ENCODE results near the gene ENPP3. TPM values are rescaled to one million over a fixed set of nuclear protein-coding genes. Genes with fewer than 3 reads are reported as not detected.
A peak's percentile ranks its signal among the peaks of the same experiment; 100 is the strongest.

Gene ENPP3
- total and polyA plus RNA-seq, 2 of the 13 experiments (the other 11 are each of a cell fraction or from before 2014, with no cell fraction given): 40.0 to 75.4 TPM

DNA sequence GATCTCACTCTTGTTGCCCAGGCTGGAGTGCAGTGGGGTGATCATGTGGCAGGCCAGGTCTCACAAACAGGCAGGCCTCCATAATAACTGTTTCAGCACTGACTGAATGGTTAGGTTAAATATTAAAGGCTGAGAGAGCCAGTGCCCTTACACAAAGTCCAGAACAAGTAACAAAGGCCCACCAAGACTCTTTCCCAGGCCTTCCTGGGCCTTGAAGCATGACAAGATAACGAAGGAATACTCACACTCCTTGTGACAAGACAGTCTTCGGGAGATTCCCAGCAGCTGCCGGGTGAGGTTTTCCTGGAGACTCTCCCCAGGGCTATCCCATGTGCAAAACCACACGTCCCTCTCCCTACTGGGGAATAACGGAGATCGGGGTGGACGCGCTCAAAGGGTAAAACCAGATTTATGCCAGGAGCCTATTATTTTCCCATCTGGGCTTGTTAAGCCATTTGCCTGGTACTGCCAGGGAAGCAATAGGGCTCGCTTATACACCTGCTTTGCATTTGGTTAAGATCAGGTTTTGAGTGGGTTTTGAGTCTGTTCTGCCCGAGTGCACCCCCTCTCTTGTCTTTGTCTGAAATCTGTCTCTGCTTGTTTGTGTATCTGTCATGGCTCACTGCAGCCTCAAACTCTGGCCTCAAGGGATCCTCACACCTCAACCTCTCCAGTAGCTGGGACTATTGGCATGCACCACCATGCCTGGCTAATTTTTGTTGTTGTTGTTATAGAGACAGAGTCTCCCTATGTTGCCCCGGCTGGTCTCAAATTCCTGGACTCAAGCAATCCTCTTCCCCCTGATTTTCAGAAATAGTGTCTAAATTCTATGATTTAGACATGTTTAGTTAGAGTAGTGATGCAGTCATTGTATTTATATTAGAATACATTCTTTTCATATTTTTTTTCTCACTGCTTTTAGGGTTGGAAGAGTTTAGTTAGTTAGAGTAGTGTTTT is 1.4 kb upstream of the ENPP3 start (continued):
- peak; percentile 39; the same call in 1 of the 2 replicates for TF ChIP-seq PHF21A (CRISPR knock-in tag; IDR thresholded peaks at IDR 0.05)
- TF ChIP-seq ZNF678 (CRISPR knock-in tag; IDR thresholded peaks at IDR 0.05): no peak
- TF ChIP-seq TEAD3 (CRISPR knock-in tag; optimal IDR thresholded peaks at IDR 0.05; ENCODE audit: borderline replicate concordance): peak; percentile 13
- TF ChIP-seq, protein P1, sequence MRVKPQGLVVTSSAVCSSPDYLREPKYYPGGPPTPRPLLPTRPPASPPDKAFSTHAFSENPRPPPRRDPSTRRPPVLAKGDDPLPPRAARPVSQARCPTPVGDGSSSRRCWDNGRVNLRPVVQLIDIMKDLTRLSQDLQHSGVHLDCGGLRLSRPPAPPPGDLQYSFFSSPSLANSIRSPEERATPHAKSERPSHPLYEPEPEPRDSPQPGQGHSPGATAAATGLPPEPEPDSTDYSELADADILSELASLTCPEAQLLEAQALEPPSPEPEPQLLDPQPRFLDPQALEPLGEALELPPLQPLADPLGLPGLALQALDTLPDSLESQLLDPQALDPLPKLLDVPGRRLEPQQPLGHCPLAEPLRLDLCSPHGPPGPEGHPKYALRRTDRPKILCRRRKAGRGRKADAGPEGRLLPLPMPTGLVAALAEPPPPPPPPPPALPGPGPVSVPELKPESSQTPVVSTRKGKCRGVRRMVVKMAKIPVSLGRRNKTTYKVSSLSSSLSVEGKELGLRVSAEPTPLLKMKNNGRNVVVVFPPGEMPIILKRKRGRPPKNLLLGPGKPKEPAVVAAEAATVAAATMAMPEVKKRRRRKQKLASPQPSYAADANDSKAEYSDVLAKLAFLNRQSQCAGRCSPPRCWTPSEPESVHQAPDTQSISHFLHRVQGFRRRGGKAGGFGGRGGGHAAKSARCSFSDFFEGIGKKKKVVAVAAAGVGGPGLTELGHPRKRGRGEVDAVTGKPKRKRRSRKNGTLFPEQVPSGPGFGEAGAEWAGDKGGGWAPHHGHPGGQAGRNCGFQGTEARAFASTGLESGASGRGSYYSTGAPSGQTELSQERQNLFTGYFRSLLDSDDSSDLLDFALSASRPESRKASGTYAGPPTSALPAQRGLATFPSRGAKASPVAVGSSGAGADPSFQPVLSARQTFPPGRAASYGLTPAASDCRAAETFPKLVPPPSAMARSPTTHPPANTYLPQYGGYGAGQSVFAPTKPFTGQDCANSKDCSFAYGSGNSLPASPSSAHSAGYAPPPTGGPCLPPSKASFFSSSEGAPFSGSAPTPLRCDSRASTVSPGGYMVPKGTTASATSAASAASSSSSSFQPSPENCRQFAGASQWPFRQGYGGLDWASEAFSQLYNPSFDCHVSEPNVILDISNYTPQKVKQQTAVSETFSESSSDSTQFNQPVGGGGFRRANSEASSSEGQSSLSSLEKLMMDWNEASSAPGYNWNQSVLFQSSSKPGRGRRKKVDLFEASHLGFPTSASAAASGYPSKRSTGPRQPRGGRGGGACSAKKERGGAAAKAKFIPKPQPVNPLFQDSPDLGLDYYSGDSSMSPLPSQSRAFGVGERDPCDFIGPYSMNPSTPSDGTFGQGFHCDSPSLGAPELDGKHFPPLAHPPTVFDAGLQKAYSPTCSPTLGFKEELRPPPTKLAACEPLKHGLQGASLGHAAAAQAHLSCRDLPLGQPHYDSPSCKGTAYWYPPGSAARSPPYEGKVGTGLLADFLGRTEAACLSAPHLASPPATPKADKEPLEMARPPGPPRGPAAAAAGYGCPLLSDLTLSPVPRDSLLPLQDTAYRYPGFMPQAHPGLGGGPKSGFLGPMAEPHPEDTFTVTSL (CRISPR knock-in tag; IDR thresholded peaks at IDR 0.05; ENCODE audit: borderline replicate concordance): 0 out of 2 replicates have a peak, but pooled peaks have one; percentile 3
- TF ChIP-seq SMAD1 (CRISPR knock-in tag; IDR thresholded peaks at IDR 0.05; ENCODE audit: borderline replicate concordance, low read depth): no peak
- peak; percentile 82 for TF ChIP-seq SPEN (CRISPR knock-in tag; IDR thresholded peaks at IDR 0.05; ENCODE audit: low read depth)
- peak; percentile 59 for TF ChIP-seq JARID2 (CRISPR knock-in tag; IDR thresholded peaks at IDR 0.05; ENCODE audit: insufficient replicate concordance)
- no peak for TF ChIP-seq ZNF432 (CRISPR knock-in tag; IDR thresholded peaks at IDR 0.05; ENCODE audit: borderline replicate concordance)
- TF ChIP-seq, protein P2, sequence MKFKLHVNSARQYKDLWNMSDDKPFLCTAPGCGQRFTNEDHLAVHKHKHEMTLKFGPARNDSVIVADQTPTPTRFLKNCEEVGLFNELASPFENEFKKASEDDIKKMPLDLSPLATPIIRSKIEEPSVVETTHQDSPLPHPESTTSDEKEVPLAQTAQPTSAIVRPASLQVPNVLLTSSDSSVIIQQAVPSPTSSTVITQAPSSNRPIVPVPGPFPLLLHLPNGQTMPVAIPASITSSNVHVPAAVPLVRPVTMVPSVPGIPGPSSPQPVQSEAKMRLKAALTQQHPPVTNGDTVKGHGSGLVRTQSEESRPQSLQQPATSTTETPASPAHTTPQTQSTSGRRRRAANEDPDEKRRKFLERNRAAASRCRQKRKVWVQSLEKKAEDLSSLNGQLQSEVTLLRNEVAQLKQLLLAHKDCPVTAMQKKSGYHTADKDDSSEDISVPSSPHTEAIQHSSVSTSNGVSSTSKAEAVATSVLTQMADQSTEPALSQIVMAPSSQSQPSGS (CRISPR knock-in tag; IDR thresholded peaks at IDR 0.05): peak; percentile 31
- TF ChIP-seq, protein P3, sequence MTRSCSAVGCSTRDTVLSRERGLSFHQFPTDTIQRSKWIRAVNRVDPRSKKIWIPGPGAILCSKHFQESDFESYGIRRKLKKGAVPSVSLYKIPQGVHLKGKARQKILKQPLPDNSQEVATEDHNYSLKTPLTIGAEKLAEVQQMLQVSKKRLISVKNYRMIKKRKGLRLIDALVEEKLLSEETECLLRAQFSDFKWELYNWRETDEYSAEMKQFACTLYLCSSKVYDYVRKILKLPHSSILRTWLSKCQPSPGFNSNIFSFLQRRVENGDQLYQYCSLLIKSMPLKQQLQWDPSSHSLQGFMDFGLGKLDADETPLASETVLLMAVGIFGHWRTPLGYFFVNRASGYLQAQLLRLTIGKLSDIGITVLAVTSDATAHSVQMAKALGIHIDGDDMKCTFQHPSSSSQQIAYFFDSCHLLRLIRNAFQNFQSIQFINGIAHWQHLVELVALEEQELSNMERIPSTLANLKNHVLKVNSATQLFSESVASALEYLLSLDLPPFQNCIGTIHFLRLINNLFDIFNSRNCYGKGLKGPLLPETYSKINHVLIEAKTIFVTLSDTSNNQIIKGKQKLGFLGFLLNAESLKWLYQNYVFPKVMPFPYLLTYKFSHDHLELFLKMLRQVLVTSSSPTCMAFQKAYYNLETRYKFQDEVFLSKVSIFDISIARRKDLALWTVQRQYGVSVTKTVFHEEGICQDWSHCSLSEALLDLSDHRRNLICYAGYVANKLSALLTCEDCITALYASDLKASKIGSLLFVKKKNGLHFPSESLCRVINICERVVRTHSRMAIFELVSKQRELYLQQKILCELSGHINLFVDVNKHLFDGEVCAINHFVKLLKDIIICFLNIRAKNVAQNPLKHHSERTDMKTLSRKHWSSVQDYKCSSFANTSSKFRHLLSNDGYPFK (CRISPR knock-in tag; IDR thresholded peaks at IDR 0.05; ENCODE audit: borderline replicate concordance): peak; percentile 71
- TF ChIP-seq NR2F6 (IDR thresholded peaks at IDR 0.05): no peak
- no peak for TF ChIP-seq NR2F6 (CRISPR knock-in tag; IDR thresholded peaks at IDR 0.05)
- TF ChIP-seq, protein P4, sequence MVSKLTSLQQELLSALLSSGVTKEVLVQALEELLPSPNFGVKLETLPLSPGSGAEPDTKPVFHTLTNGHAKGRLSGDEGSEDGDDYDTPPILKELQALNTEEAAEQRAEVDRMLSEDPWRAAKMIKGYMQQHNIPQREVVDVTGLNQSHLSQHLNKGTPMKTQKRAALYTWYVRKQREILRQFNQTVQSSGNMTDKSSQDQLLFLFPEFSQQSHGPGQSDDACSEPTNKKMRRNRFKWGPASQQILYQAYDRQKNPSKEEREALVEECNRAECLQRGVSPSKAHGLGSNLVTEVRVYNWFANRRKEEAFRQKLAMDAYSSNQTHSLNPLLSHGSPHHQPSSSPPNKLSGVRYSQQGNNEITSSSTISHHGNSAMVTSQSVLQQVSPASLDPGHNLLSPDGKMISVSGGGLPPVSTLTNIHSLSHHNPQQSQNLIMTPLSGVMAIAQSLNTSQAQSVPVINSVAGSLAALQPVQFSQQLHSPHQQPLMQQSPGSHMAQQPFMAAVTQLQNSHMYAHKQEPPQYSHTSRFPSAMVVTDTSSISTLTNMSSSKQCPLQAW (CRISPR knock-in tag; IDR thresholded peaks at IDR 0.05): peak; percentile 74; the same call in 1 of the 2 replicates
- TF ChIP-seq ZFP1 (CRISPR knock-in tag; IDR thresholded peaks at IDR 0.05): no peak
- TF ChIP-seq, protein P5, sequence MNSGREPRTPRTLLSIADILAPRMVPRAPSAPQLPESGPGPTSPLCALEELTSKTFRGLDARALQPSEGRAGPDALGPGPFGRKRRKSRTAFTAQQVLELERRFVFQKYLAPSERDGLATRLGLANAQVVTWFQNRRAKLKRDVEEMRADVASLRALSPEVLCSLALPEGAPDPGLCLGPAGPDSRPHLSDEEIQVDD (CRISPR knock-in tag; IDR thresholded peaks at IDR 0.05; ENCODE audit: borderline replicate concordance): no peak; the same call in 1 of the 2 replicates
- TF ChIP-seq BRD4 (CRISPR knock-in tag; IDR thresholded peaks at IDR 0.05): peak; percentile 83; the same call in 1 of the 2 replicates
